IPS-20b (cell line): ENCODE measurements around the gene LRCH4.

Source experiments
- H3K27ac ChIP-seq: one replicate; pipeline ENCODE4 v1.5.1; 2013; ENCODE audit warnings: low read length
- H3K27me3 ChIP-seq: 2 replicates; pipeline ENCODE4 v1.6.1; 2013; ENCODE audit warnings: mild to moderate bottlenecking, low read length, inconsistent platforms; ENCODE audit not compliant: insufficient read depth
- H3K36me3 ChIP-seq: 2 replicates; pipeline ENCODE4 v1.6.1; 2013; ENCODE audit warnings: low read depth, mild to moderate bottlenecking, inconsistent platforms, low read length, moderate library complexity; ENCODE audit not compliant: insufficient read depth
- H3K4me1 ChIP-seq: 2 replicates; pipeline ENCODE4 v1.6.1; 2013; ENCODE audit warnings: mild to moderate bottlenecking, control low read depth, inconsistent platforms, low read length, moderate library complexity; ENCODE audit not compliant: insufficient read depth
- H3K4me3 ChIP-seq: 2 replicates; pipeline ENCODE4 v1.5.1; 2013; ENCODE audit warnings: mild to moderate bottlenecking, low read length, inconsistent platforms
- H3K9ac ChIP-seq: 2 replicates; pipeline ENCODE4 v1.6.1; 2013; ENCODE audit warnings: low read depth, mild to moderate bottlenecking, inconsistent platforms, low read length, moderate library complexity
- H3K9me3 ChIP-seq: 2 replicates; pipeline ENCODE4 v1.6.1; 2013; ENCODE audit warnings: mild to moderate bottlenecking, low read depth, low read length, inconsistent platforms; ENCODE audit not compliant: insufficient read depth

Gene LRCH4

GRCh38 chr7:100577103-100577502 is 8.8 kb downstream of the LRCH4 start:
- peaks cover 52% of the 10 kb centered on the region for H3K36me3 ChIP-seq
- H3K9me3 ChIP-seq, result no peaks in the 10 kb centered on the region
- peaks cover under 1% of the 10 kb centered on the region for H3K4me1 ChIP-seq
- no peak overlapping the region for H3K27ac ChIP-seq
- H3K27me3 ChIP-seq, result no peaks in the 10 kb centered on the region
- H3K4me3 ChIP-seq, result no peak overlapping the region
- H3K9ac ChIP-seq, result no peak overlapping the region

GRCh38 chr7:100576384-100576993 is 9.4 kb downstream of the LRCH4 start:
- Histone ChIP-seq H3K27me3 (peaks cover 5% of the 10 kb centered on the region; the same call in 1 of the 2 replicates), H3K4me3 (no peak overlapping the region), H3K27ac (no peak overlapping the region), H3K9me3 (no peaks in the 10 kb centered on the region), H3K4me1 (peaks cover 7% of the 10 kb centered on the region), H3K36me3 (peaks cover 46% of the 10 kb centered on the region), H3K9ac (no peak overlapping the region)

- Histone ChIP-seq H3K36me3 (peaks cover 39% of the 10 kb centered on the region), H3K4me1 (peaks cover 10% of the 10 kb centered on the region), H3K27ac (no peak overlapping the region), H3K27me3 (peaks cover 11% of the 10 kb centered on the region; the same call in 1 of the 2 replicates), H3K9ac (no peak overlapping the region), H3K9me3 (no peaks in the 10 kb centered on the region), H3K4me3 (no peak overlapping the region)
These were observed 10.1 kb downstream of the LRCH4 start for GRCh38 chr7:100575746-100576383.

- no peaks in the 10 kb centered on the region for H3K9me3 ChIP-seq
- peaks cover 15% of the 10 kb centered on the region; the same call in 1 of the 2 replicates for H3K27me3 ChIP-seq
- H3K36me3 ChIP-seq, result peaks cover 33% of the 10 kb centered on the region
- no peak overlapping the region for H3K9ac ChIP-seq
- no peak overlapping the region for H3K4me3 ChIP-seq
- H3K27ac ChIP-seq, result no peak overlapping the region
- H3K4me1 ChIP-seq, result peaks cover 10% of the 10 kb centered on the region
These were observed 10.7 kb downstream of the LRCH4 start for GRCh38 chr7:100575206-100575631.

GRCh38 chr7:100574362-100575205 is 11.3 kb downstream of the LRCH4 start:
- Histone ChIP-seq H3K9ac (no peak overlapping the region), H3K27ac (no peak overlapping the region), H3K4me1 (peaks cover 10% of the 10 kb centered on the region), H3K9me3 (no peaks in the 10 kb centered on the region), H3K36me3 (peaks cover 27% of the 10 kb centered on the region), H3K4me3 (no peak overlapping the region), H3K27me3 (peaks cover 17% of the 10 kb centered on the region; the same call in 1 of the 2 replicates)

GRCh38 chr7:100573691-100574361 is 12.1 kb downstream of the LRCH4 start, which contains the start of gene SAP25:
Gene SAP25, minus strand, starts transcription at chr7:100573900. Its CDS starts 158 bp downstream, at chr7:100573742.
- H3K4me3 ChIP-seq, result no peak within 1 kb of the TSS
- H3K9me3 ChIP-seq, result no peaks in the 10 kb centered on the region
- H3K36me3 ChIP-seq, result peaks cover 22% of the 10 kb centered on the region
- H3K27ac ChIP-seq, result no peak within 1 kb of the TSS
- H3K27me3 ChIP-seq, result peaks cover 21% of the 10 kb centered on the region; the same call in 1 of the 2 replicates
- no peak within 1 kb of the TSS for H3K9ac ChIP-seq
- H3K4me1 ChIP-seq, result peaks cover 10% of the 10 kb centered on the region

GRCh38 chr7:100572949-100573675 is 12.8 kb downstream of the LRCH4 start:
- Histone ChIP-seq H3K9ac (no peak overlapping the region), H3K27me3 (peaks cover 24% of the 10 kb centered on the region; the same call in 1 of the 2 replicates), H3K27ac (no peak overlapping the region), H3K4me1 (peaks cover 10% of the 10 kb centered on the region), H3K4me3 (no peak overlapping the region), H3K36me3 (peaks cover 17% of the 10 kb centered on the region), H3K9me3 (no peaks in the 10 kb centered on the region)

- peak overlapping the region; percentile 45; the same call in 1 of the 2 replicates for H3K9ac ChIP-seq
- peaks cover 24% of the 10 kb centered on the region; the same call in 1 of the 2 replicates for H3K27me3 ChIP-seq
- H3K9me3 ChIP-seq, result no peaks in the 10 kb centered on the region
- H3K27ac ChIP-seq, result no peak overlapping the region
- no peak overlapping the region for H3K4me3 ChIP-seq
- H3K4me1 ChIP-seq, result peaks cover 10% of the 10 kb centered on the region
- peaks cover 17% of the 10 kb centered on the region for H3K36me3 ChIP-seq
These were observed 13.5 kb downstream of the LRCH4 start for GRCh38 chr7:100572281-100572948.

GRCh38 chr7:100571829-100572116 is 14.2 kb downstream of the LRCH4 start:
- Histone ChIP-seq H3K36me3 (peaks cover 15% of the 10 kb centered on the region), H3K4me3 (no peak overlapping the region), H3K4me1 (peaks cover 10% of the 10 kb centered on the region), H3K9me3 (no peaks in the 10 kb centered on the region), H3K27me3 (peaks cover 24% of the 10 kb centered on the region; the same call in 1 of the 2 replicates), H3K9ac (peak overlapping the region; percentile 45; the same call in 1 of the 2 replicates), H3K27ac (no peak overlapping the region)

GRCh38 chr7:100570954-100571828 is 14.7 kb downstream of the LRCH4 start:
- peaks cover 9% of the 10 kb centered on the region for H3K36me3 ChIP-seq
- no peak overlapping the region; the same call in 1 of the 2 replicates for H3K4me3 ChIP-seq
- H3K9me3 ChIP-seq, result no peaks in the 10 kb centered on the region
- H3K27ac ChIP-seq, result no peak overlapping the region
- H3K4me1 ChIP-seq, result peaks cover 10% of the 10 kb centered on the region
- no peak overlapping the region for H3K9ac ChIP-seq
- H3K27me3 ChIP-seq, result peaks cover 24% of the 10 kb centered on the region; the same call in 1 of the 2 replicates
